WI38 (cell line): ENCODE results near the gene NLRP5.
A peak's percentile ranks its signal among the peaks of the same experiment; 100 is the strongest.
"Not testable (repeated sequence)": the region's sequence is repeated elsewhere in the genome, so short reads cannot be mapped to it uniquely, and the experiment has no call there.

Source experiments
- H3K4me3 ChIP-seq: 2 replicates; pipeline ENCODE4 v1.5.1; 2011; ENCODE audit warnings: low read depth, mild to moderate bottlenecking, control low read depth, low read length
- CTCF ChIP-seq: IDR thresholded peaks from 2 replicates; pipeline ENCODE4 v1.5.1; 2012; ENCODE audit warnings: low read depth, mild to moderate bottlenecking, control low read depth, low read length

Gene NLRP5

GRCh38 chr19:56015756-56016155 is 29.2 kb downstream of the NLRP5 start:
- no peak overlapping the region for H3K4me3 ChIP-seq
- TF ChIP-seq CTCF, result no peak

GRCh38 chr19:56019325-56019724 is 32.8 kb downstream of the NLRP5 start:
- not testable (repeated sequence) for H3K4me3 ChIP-seq

DNA sequence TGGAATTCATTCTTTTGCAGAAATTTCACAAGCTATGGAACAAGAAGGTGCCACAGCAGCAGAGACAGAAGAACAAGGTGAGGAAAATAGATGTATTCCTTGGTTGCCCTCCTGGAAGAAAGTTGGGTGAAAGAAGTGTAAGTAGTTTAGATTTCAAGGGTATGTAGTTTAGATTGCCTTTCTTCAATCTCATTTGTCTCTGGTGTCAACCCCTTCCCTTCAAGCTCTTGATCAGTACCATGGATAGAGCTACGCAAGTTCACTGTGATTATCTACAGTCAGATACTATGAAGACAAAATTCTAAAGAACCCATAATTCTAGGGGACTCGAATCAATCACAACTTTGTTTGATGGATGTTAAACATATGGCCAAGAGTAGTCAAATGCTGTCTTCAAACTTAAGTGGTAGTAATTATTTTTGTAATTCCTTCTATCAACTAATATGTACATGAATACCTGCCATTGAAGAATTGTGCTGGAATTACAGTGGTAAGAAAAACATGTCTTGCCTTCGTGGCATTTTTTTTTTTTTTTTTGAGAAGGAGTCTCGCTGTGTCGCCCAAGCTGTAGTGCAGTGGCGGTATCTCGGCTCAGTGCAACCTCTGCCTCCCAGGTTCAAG is 33.9 kb downstream of the NLRP5 start:
- not testable (repeated sequence) for H3K4me3 ChIP-seq

DNA sequence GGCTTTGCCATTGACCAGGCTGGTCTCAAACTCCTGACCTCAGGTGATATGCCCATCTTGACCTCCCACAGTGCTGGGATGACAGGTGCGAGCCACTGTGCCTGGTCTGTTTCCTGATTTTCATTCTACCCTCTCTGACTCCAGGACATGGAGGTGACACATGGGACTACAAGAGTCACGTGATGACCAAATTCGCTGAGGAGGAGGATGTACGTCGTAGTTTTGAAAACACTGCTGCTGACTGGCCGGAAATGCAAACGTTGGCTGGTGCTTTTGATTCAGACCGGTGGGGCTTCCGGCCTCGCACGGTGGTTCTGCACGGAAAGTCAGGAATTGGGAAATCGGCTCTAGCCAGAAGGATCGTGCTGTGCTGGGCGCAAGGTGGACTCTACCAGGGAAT is 40.2 kb downstream of the NLRP5 start:
- H3K4me3 ChIP-seq, result no peak overlapping the region
- TF ChIP-seq CTCF, result no peak

GRCh38 chr19:56053596-56053995 is 67.0 kb downstream of the NLRP5 start:
- TF ChIP-seq CTCF, result no peak
- no peak overlapping the region for H3K4me3 ChIP-seq

- H3K4me3 ChIP-seq, result peak overlapping the region; percentile 27; the same call in 1 of the 2 replicates
- peak; percentile 90 for TF ChIP-seq CTCF
Observed at GRCh38 chr19:56066152-56067023, 79.8 kb downstream of the NLRP5 start.

GRCh38 chr19:56069642-56070041 is 83.1 kb downstream of the NLRP5 start:
- H3K4me3 ChIP-seq, result no peak overlapping the region
- TF ChIP-seq CTCF, result no peak

DNA sequence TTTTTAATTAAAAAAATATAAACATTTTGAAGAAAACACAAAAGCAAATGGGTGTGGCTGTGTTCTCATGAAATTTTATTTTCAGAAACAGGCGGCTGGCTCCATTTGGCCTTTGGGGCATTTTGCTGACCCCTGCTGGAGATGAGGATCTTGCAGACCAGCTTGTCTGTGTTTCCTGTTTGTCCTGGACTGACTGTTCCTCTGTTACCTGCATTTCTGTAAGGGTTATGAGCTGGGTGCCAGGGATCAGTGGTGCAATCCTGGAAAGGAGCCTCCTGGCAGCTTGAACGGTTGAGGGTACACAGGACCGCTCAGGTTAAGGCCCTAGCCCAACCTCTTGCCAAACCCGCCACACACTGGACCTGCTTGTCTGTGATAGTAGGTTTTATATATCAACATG is 84.6 kb downstream of the NLRP5 start:
- peak; percentile 37; the same call in 1 of the 2 replicates for TF ChIP-seq CTCF
- H3K4me3 ChIP-seq, result no peak overlapping the region
